Hematopoietic multipotent progenitor cell treated with erythropoietin and hydrocortisone succinate and interleukin-3 and kit ligand, for 8 days (in vitro differentiated cells): ENCODE results near the gene KLK2.

Experiments used
- DNase-seq: peaks from one replicate; pipeline ENCODE4 v3.0.0-alpha.2; 2015

The KLK2 gene

DNA sequence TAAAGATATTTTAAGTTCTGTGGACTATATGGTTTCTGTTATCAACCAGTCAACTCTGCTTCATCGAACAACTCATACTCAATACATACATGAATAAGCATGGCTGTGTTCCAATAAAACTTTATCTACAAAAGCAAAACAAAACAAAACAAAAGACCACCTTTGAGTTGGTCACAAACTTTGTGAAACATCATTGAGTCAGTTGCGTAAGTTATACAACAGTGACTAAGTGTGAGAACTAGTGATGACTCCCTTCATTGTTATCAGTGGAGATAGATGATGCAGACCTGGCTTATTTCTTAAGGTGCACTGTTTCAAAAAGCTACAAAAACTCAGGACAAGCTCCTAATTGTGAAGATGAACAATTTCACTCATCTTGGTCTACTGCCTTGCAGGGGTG is 52.5 kb downstream of the KLK2 start:
- DNase-seq: no peak

GRCh38 chr19:50926144-50926543 is 52.9 kb downstream of the KLK2 start:
- DNase-seq: no peak

GRCh38 chr19:50928831-50929230 is 55.6 kb downstream of the KLK2 start:
- no peak for DNase-seq
